CD4-positive, alpha-beta T cell (primary cell): ENCODE data around the gene ARHGAP6. TPM values are rescaled to one million over a fixed set of nuclear protein-coding genes. Genes with fewer than 3 reads are reported as not detected.

ENCODE experiments used
- ATAC-seq: fragments of 200-7000 bp; cut with Tn5 transposase; one replicate; pipeline ENCODE4 v1.10.0; 2022; ENCODE audit warnings: mild to moderate bottlenecking; ENCODE audit not compliant: poor library complexity
- CTCF ChIA-PET: fragments of 350-600 bp; sonication (Branson Sonifier 250); formaldehyde crosslinking; loops from one replicate; lab custom pipeline; 2021; ENCODE audit warnings: antibody characterized with exemption, inconsistent platforms; lab: Charles Lee
- POLR2A ChIA-PET: fragments of 350-600 bp; sonication (Branson Sonifier 250); formaldehyde crosslinking; loops from one replicate; lab custom pipeline; 2021; ENCODE audit warnings: antibody characterized with exemption, inconsistent platforms; lab: Charles Lee
- DNase-seq, 14 experiments: peaks; one replicate each; pipeline ENCODE4 v3.0.0-alpha.2; 2013 to 2020; ENCODE audit warnings: mixed read lengths in 2 of 14
- H3K27ac ChIP-seq, 2 donors: one replicate each; pipeline versions ENCODE4 v1.5.1 to v1.7.0; 2013; ENCODE audit warnings: low read length in 2 of 2, low read depth in 1 of 2, mild to moderate bottlenecking in 1 of 2
- H3K27me3 ChIP-seq, 2 experiments: 1 replicate in 1 of 2; 2 replicates in 1 of 2; pipeline versions ENCODE4 v1.6.1 to v1.7.0; 2013; ENCODE audit warnings: low read length in 2 of 2, control low read depth in 1 of 2, mild to moderate bottlenecking in 1 of 2, moderate library complexity in 1 of 2; ENCODE audit not compliant: insufficient read depth in 2 of 2, control insufficient read depth in 1 of 2
- H3K36me3 ChIP-seq: one replicate; pipeline ENCODE4 v1.6.1; 2013; ENCODE audit warnings: low read length, control low read depth; ENCODE audit not compliant: insufficient read depth
- H3K4me1 ChIP-seq: one replicate; pipeline ENCODE4 v1.6.1; 2013; ENCODE audit warnings: low read length, control low read depth; ENCODE audit not compliant: insufficient read depth
- H3K4me3 ChIP-seq: one replicate; pipeline ENCODE4 v1.5.1; 2013; ENCODE audit warnings: mild to moderate bottlenecking, low read length, moderate library complexity
- H3K9me3 ChIP-seq, 2 experiments: 1 replicate in 1 of 2; 2 replicates in 1 of 2; pipeline versions ENCODE4 v1.6.1 to v1.7.0; 2013; ENCODE audit warnings: low read length in 2 of 2, mild to moderate bottlenecking in 2 of 2, control low read depth in 1 of 2, moderate library complexity in 1 of 2; ENCODE audit not compliant: control insufficient read depth in 1 of 2, insufficient read depth in 1 of 2
- H3K27ac Mint-ChIP-seq: one replicate; pipeline ENCODE4 v1.8.0; 2020; ENCODE audit warnings: mixed read lengths
- H3K27me3 Mint-ChIP-seq: one replicate; pipeline ENCODE4 v1.8.0; 2021; ENCODE audit warnings: mixed read lengths
- H3K36me3 Mint-ChIP-seq: one replicate; pipeline ENCODE4 v1.8.0; 2021; ENCODE audit warnings: low read depth, mixed read lengths
- H3K4me1 Mint-ChIP-seq: one replicate; pipeline ENCODE4 v1.8.0; 2021; ENCODE audit warnings: low read depth, mixed read lengths
- H3K4me3 Mint-ChIP-seq: one replicate; pipeline ENCODE4 v1.8.0; 2020; ENCODE audit warnings: mild to moderate bottlenecking, mixed read lengths
- H3K9me3 Mint-ChIP-seq: one replicate; pipeline ENCODE4 v1.8.0; 2020; ENCODE audit warnings: mixed read lengths
- CTCF ChIP-seq: fragments of 200-600 bp; IDR thresholded peaks from one replicate; pipeline ENCODE4 v1.8.0; 2022; ENCODE audit warnings: antibody characterized with exemption, mild to moderate bottlenecking
- intact Hi-C, 2 experiments: fragments of 100-400 bp; cut with DNase I in 1 of 2; cut with micrococcal nuclease in 1 of 2; formaldehyde crosslinking; loops; one replicate each; pipeline versions ENCODE4 v1.15.1 to v1.9.0; 2023 to 2025; cut with DNase I, micrococcal nuclease
- total RNA-seq, 174 experiments: library from RNA in 2 of 174; stranded (reverse) in 2 of 174; gene quantifications; one replicate each; pipeline ENCODE4 v1.2.3 and lab custom pipeline; 2021 to 2026

The ARHGAP6 gene
- total RNA-seq, 2 experiments from 2014 or later: not detected

GRCh38 chrX:11190745-11191510 is 474.8 kb downstream of the ARHGAP6 start:
- DNase-seq (no peak), ATAC-seq (no peak)
- Histone ChIP-seq H3K27ac (no peak overlapping the region), H3K4me3 (no peak overlapping the region), H3K4me1 (no peaks in the 10 kb centered on the region), H3K9me3 (no peaks in the 10 kb centered on the region), H3K36me3 (no peaks in the 10 kb centered on the region), H3K27me3 (peaks cover 0 to 3% of the 10 kb centered on the region in 2 experiments)
- POLR2A ChIA-PET: no interaction called here
- TF ChIP-seq CTCF: no peak
- H3K36me3 Mint-ChIP-seq: no peaks in the 10 kb centered on the region
- H3K27ac Mint-ChIP-seq: no peak overlapping the region
- H3K4me3 Mint-ChIP-seq: no peak overlapping the region
- no peaks in the 10 kb centered on the region for H3K27me3 Mint-ChIP-seq
- no peaks in the 10 kb centered on the region for H3K4me1 Mint-ChIP-seq
- H3K9me3 Mint-ChIP-seq: no peaks in the 10 kb centered on the region
- intact Hi-C loops: no loop called here
- CTCF ChIA-PET: interaction anchor here (1.1 kb wide), 1 partner anchor 9 kb away, joined by 3 read pairs; no protein-coding TSS in a partner anchor

GRCh38 chrX:11189097-11189496 is 476.6 kb downstream of the ARHGAP6 start:
- Mint-ChIP-seq H3K27ac (no peak overlapping the region), H3K4me3 (no peak overlapping the region), H3K36me3 (no peaks in the 10 kb centered on the region), H3K27me3 (no peaks in the 10 kb centered on the region), H3K4me1 (no peaks in the 10 kb centered on the region), H3K9me3 (no peaks in the 10 kb centered on the region)
- DNase-seq (no peak), ATAC-seq (no peak)
- H3K27me3 ChIP-seq: peaks cover 0 to 3% of the 10 kb centered on the region in 2 experiments
- no peaks in the 10 kb centered on the region for H3K4me1 ChIP-seq
- ChIA-PET CTCF (no interaction called here), POLR2A (no interaction called here)
- no peaks in the 10 kb centered on the region for H3K36me3 ChIP-seq
- TF ChIP-seq CTCF: no peak
- intact Hi-C loops: no loop called here
- H3K4me3 ChIP-seq: no peak overlapping the region
- no peaks in the 10 kb centered on the region for H3K9me3 ChIP-seq
- no peak overlapping the region for H3K27ac ChIP-seq

GRCh38 chrX:11188664-11189063 is 477.1 kb downstream of the ARHGAP6 start:
- POLR2A ChIA-PET: no interaction called here
- DNase-seq (no peak), ATAC-seq (no peak)
- intact Hi-C loops: no loop called here
- H3K27ac Mint-ChIP-seq: no peak overlapping the region
- Histone ChIP-seq H3K9me3 (no peaks in the 10 kb centered on the region), H3K36me3 (no peaks in the 10 kb centered on the region), H3K4me1 (no peaks in the 10 kb centered on the region), H3K27ac (no peak overlapping the region), H3K27me3 (peaks cover 0 to 3% of the 10 kb centered on the region in 2 experiments), H3K4me3 (no peak overlapping the region)
- no peak for TF ChIP-seq CTCF
- no peaks in the 10 kb centered on the region for H3K36me3 Mint-ChIP-seq
- CTCF ChIA-PET: no interaction called here
- H3K9me3 Mint-ChIP-seq: no peaks in the 10 kb centered on the region
- peaks cover 3% of the 10 kb centered on the region for H3K27me3 Mint-ChIP-seq
- no peak overlapping the region for H3K4me3 Mint-ChIP-seq
- H3K4me1 Mint-ChIP-seq: no peaks in the 10 kb centered on the region
